HS-5 (cell line): ENCODE results near the gene NPFF.

Experiments used
- DNase-seq: peaks from one replicate; pipeline ENCODE4 v3.0.0-alpha.2; 2012; ENCODE audit warnings: low read depth

The NPFF gene

GRCh38 chr12:53513712-53514410, 6.6 kb upstream of the NPFF start:
- DNase-seq = no peak

- no peak for DNase-seq
Observed at GRCh38 chr12:53510181-53510812, 3.0 kb upstream of the NPFF start.

- peak; percentile 48 for DNase-seq
Observed at GRCh38 chr12:53508534-53509170, 1.4 kb upstream of the NPFF start.

- no peak for DNase-seq
Observed at GRCh38 chr12:53507603-53507885, 260 bp upstream of the NPFF start.

GRCh38 chr12:53506450-53506785, 866 bp downstream of the NPFF start:
- no peak for DNase-seq

- DNase-seq = no peak
Observed at GRCh38 chr12:53505555-53506449, 1.5 kb downstream of the NPFF start.

- DNase-seq = no peak
Observed at GRCh38 chr12:53505086-53505485, 2.2 kb downstream of the NPFF start.

- no peak for DNase-seq
Observed at GRCh38 chr12:53504004-53504920, 3.0 kb downstream of the NPFF start.

- DNase-seq = no peak
Observed at GRCh38 chr12:53502983-53503728, 4.1 kb downstream of the NPFF start.

GRCh38 chr12:53502331-53502730, 5.0 kb downstream of the NPFF start:
- no peak for DNase-seq

- DNase-seq = no peak
Observed at GRCh38 chr12:53501615-53502181, 5.6 kb downstream of the NPFF start.

- peak; percentile 99 for DNase-seq
Observed at GRCh38 chr12:53500776-53501614, 6.3 kb downstream of the NPFF start, which contains the start of gene TARBP2. TARBP2 (plus strand) TSS chr12:53501283; CDS start chr12:53501409, 126 bp downstream.

- DNase-seq = no peak
Observed at GRCh38 chr12:53500142-53500775, 7.0 kb downstream of the NPFF start.

- DNase-seq = no peak
Observed at GRCh38 chr12:53499266-53500141, 7.8 kb downstream of the NPFF start, which contains the start of gene MAP3K12. MAP3K12 (minus strand) TSS chr12:53499458; CDS start chr12:53487391, 12,067 bp downstream.

- DNase-seq = no peak
Observed at GRCh38 chr12:53498235-53498630, 9.1 kb downstream of the NPFF start.

- no peak for DNase-seq
Observed at GRCh38 chr12:53497461-53497860, 9.8 kb downstream of the NPFF start.

GRCh38 chr12:53496752-53497032, 10.6 kb downstream of the NPFF start:
- no peak for DNase-seq
